K562 (cell line): ENCODE data around the gene FAM83F. TPM values are rescaled to one million over a fixed set of nuclear protein-coding genes. Genes with fewer than 3 reads are reported as not detected.

Experiments
- AFF1 ChIP-seq, 2 experiments: fragments of 450-650 bp; IDR thresholded peaks; 2 replicates each; pipeline ENCODE4 v1.6.1; 2018; ENCODE audit warnings: mild to moderate bottlenecking in 2 of 2, low read depth in 1 of 2; ENCODE audit not compliant: partially characterized antibody in 2 of 2
- ATF4 ChIP-seq: fragments of 450-650 bp; formaldehyde crosslinking; IDR thresholded peaks from 2 replicates; pipeline ENCODE4 v1.4.0; 2022; ENCODE audit warnings: mild to moderate bottlenecking, moderate library complexity
- BRD9 ChIP-seq: fragments of 450-650 bp; IDR thresholded peaks from 2 replicates; pipeline ENCODE4 v1.6.1; 2018; ENCODE audit warnings: low read depth; ENCODE audit not compliant: partially characterized antibody
- CBFA2T2 ChIP-seq: fragments of 450-650 bp; conservative IDR thresholded peaks from 2 replicates; pipeline ENCODE4 v1.6.1; 2017; ENCODE audit warnings: mild to moderate bottlenecking
- HEY1 ChIP-seq: fragments of 250-450 bp; sonication (Bioruptor Pico); IDR thresholded peaks from 2 replicates; pipeline ENCODE4 v1.5.0; 2020; ENCODE audit warnings: mild to moderate bottlenecking, moderate library complexity, borderline replicate concordance
- HSF4 ChIP-seq: fragments of 250-450 bp; sonication (Bioruptor Pico); IDR thresholded peaks from 2 replicates; pipeline ENCODE4 v2.1.2; 2022; ENCODE audit warnings: mild to moderate bottlenecking, moderate library complexity, borderline replicate concordance
- KDM5B ChIP-seq: fragments of 200-600 bp; sonication (generic); IDR thresholded peaks from 2 replicates; pipeline ENCODE4 v1.6.1; 2012; ENCODE audit warnings: low read depth, mild to moderate bottlenecking, moderate library complexity, low read length, control low read depth, inconsistent platforms; ENCODE audit not compliant: insufficient replicate concordance
- KLF1 ChIP-seq: fragments of 450-650 bp; IDR thresholded peaks from 2 replicates; pipeline ENCODE4 v1.6.1; 2016; ENCODE audit warnings: missing genetic modification characterization, missing compliant biosample characterization
- MCM5 ChIP-seq: fragments of 450-650 bp; IDR thresholded peaks from 2 replicates; pipeline ENCODE4 v1.6.1; 2016; ENCODE audit warnings: low read depth
- POLR2B ChIP-seq: fragments of 450-650 bp; IDR thresholded peaks from 2 replicates; pipeline ENCODE4 v1.6.1; 2018; ENCODE audit warnings: low read depth; ENCODE audit not compliant: partially characterized antibody
- SMAD4 ChIP-seq: fragments of 250-450 bp; sonication (Bioruptor Pico); conservative IDR thresholded peaks from 2 replicates; pipeline ENCODE4 v1.8.0; 2021; ENCODE audit warnings: inconsistent platforms, mild to moderate bottlenecking, moderate library complexity
- ZNF518B ChIP-seq: fragments of 250-450 bp; sonication (Bioruptor Pico); IDR thresholded peaks from 2 replicates; pipeline ENCODE4 v1.5.0; 2021; ENCODE audit warnings: mild to moderate bottlenecking, moderate library complexity
- polyA plus RNA-seq, 8 experiments: library from polyadenylated mRNA; depleted of rRNA in 4 of 8; stranded (reverse) in 5 of 8; unstranded in 3 of 8; fragments of >200 nt; fragmentation: Nextera tagmentation in 2 of 8; fragmentation: Illumina TruSeq in 1 of 8; extraction: Ambion mirVana in 2 of 8; extraction: Trizol in 1 of 8; gene quantifications; 2 replicates each; pipeline versions ENCODE4 v1.2.1 to v1.2.3, GENCODE V29; 2011 to 2014; ENCODE audit warnings: inconsistent platforms in 1 of 8, missing spikeins in 1 of 8
- total RNA-seq, 7 experiments: library from RNA; depleted of rRNA in 6 of 7; stranded (reverse); fragments of >200 nt in 6 of 7; fragmentation: Illumina TruSeq in 2 of 7; extraction: Trizol in 2 of 7; gene quantifications; 2 replicates each; pipeline versions ENCODE4 v1.2.1 to v1.2.3, GENCODE V29; 2011 to 2021; ENCODE audit warnings: low replicate concordance in 1 of 7
- TF ChIP-seq, protein P1 (sequence below): sonication (generic); formaldehyde crosslinking; IDR thresholded peaks from 2 replicates; pipeline ENCODE4 v1.8.0; 2022; ENCODE audit warnings: missing genetic modification reagents, mild to moderate bottlenecking, moderate library complexity, borderline replicate concordance

Gene FAM83F
- total and polyA plus RNA-seq, 9 of the 15 experiments (the other 6 are each of a cell fraction or from before 2014, with no cell fraction given), result under 0.01 to 0.13 (median 0.04) TPM; not detected in 1

GRCh38 chr22:39959640-39960447, 34.9 kb upstream of the FAM83F start, which contains the start of gene TMA7B (continued):
- TF ChIP-seq ATF4 (CRISPR knock-in tag) (no peak), CBFA2T2 (peak; percentile 21; the same call in 1 of the 2 replicates), ZNF518B (CRISPR knock-in tag) (no peak), KLF1 (tag) (no peak), MCM5 (no peak), KDM5B (no peak), BRD9 (no peak), AFF1 (IDR thresholded peaks at IDR 0.05; ENCODE audit: low read depth in 1 of 2, partially characterized antibody in 2 of 2) (no peak), SMAD4 (CRISPR knock-in tag) (peak; percentile 33; the same call in 1 of the 2 replicates), HSF4 (CRISPR knock-in tag) (no peak), HEY1 (CRISPR knock-in tag) (no peak), POLR2B (no peak)
- TF ChIP-seq, protein P1, sequence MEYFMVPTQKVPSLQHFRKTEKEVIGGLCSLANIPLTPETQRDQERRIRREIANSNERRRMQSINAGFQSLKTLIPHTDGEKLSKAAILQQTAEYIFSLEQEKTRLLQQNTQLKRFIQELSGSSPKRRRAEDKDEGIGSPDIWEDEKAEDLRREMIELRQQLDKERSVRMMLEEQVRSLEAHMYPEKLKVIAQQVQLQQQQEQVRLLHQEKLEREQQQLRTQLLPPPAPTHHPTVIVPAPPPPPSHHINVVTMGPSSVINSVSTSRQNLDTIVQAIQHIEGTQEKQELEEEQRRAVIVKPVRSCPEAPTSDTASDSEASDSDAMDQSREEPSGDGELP (CRISPR knock-in tag), result peak; percentile 7; the same call in 1 of the 2 replicates
